Neural cell (in vitro differentiated cells): Measurements from ENCODE around the gene FOSL1.

ENCODE experiments used
- CTCF ChIP-seq: fragments of 450-650 bp; IDR thresholded peaks from 2 replicates; pipeline ENCODE4 v1.5.1; 2014; ENCODE audit warnings: antibody characterized with exemption, mild to moderate bottlenecking, moderate library complexity; ENCODE audit not compliant: poor library complexity, severe bottlenecking
- EP300 ChIP-seq: fragments of 450-650 bp; conservative IDR thresholded peaks from 2 replicates; pipeline ENCODE4 v1.6.1; 2014; ENCODE audit warnings: antibody characterized with exemption, mild to moderate bottlenecking, moderate library complexity; ENCODE audit not compliant: poor library complexity, severe bottlenecking
- EZH2 ChIP-seq: fragments of 200-600, 300-800 bp; shearing (Covaris generic), sonication (generic); IDR thresholded peaks from 2 replicates; pipeline ENCODE4 v1.6.1; 2014; ENCODE audit warnings: antibody characterized with exemption, low read length, borderline replicate concordance, mild to moderate bottlenecking; ENCODE audit not compliant: insufficient read depth, poor library complexity, severe bottlenecking
- POLR2AphosphoS5 ChIP-seq: IDR thresholded peaks from 2 replicates; pipeline ENCODE4 v1.6.1; 2012
- RAD21 ChIP-seq: fragments of 450-650 bp; conservative IDR thresholded peaks from 2 replicates; pipeline ENCODE4 v1.6.1; 2014; ENCODE audit warnings: antibody characterized with exemption, mild to moderate bottlenecking, moderate library complexity
- REST ChIP-seq: IDR thresholded peaks from 2 replicates; pipeline ENCODE4 v1.6.1; 2012; ENCODE audit warnings: borderline replicate concordance
- SMC3 ChIP-seq: fragments of 450-650 bp; conservative IDR thresholded peaks from 2 replicates; pipeline ENCODE4 v1.6.1; 2014; ENCODE audit warnings: antibody characterized with exemption, mild to moderate bottlenecking, moderate library complexity; ENCODE audit not compliant: poor library complexity
- TAF1 ChIP-seq: IDR thresholded peaks from 2 replicates; pipeline ENCODE4 v1.6.1; 2012; ENCODE audit warnings: low read depth

- TF ChIP-seq POLR2AphosphoS5 (no peak), CTCF (no peak), REST (no peak), RAD21 (no peak), EZH2 (no peak), SMC3 (no peak), TAF1 (no peak), EP300 (no peak)
These were observed 7.4 kb downstream of the FOSL1 start for GRCh38 chr11:65892661-65893317.
